ENCODE measurements around the gene HPD. TPM values are rescaled to one million over a fixed set of nuclear protein-coding genes. Genes with fewer than 3 reads are reported as not detected.
"Not testable (repeated sequence)": the region's sequence is repeated elsewhere in the genome, so short reads cannot be mapped to it uniquely, and the experiment has no call there.

Gene HPD
- total and polyA plus RNA-seq, 12 donors = 1.6 to 13.0 (median 4.0) TPM

DNA sequence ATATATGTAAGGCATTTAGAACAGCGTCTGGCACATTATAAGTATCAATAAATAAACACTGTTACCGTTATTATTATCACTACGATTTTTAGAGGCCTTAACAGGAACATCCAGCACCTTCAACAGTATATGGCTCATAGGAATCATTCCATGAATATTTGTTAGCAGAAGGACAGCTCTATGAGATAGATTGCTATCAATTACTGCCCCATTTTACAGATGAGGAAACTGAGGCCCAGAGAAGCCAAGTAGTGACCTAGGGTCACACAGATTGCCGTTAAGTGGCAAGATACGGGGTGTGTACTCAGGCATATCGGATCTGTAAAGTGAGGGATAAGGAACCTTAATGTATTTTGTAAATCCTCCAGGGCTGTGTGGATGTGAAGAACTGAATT lies 29.4 kb upstream of the HPD start:
- peak overlapping the region in 3 of 4 donors; percentile 25 to 64 (median 42) for H3K4me3 ChIP-seq
- no peaks in the 10 kb centered on the region for H3K27me3 ChIP-seq
- 50 to 93% (median 53%) methylated on average over 3 to 6 of the region's 6 CpGs for WGBS, 4 donors
- DNase-seq = no peak
- H3K36me3 ChIP-seq (replicated peaks in 1 of 2) = peaks cover 0 to 4% of the 10 kb centered on the region in 2 donors
- H3K9me3 ChIP-seq (replicated peaks in 1 of 3) = no peaks in the 10 kb centered on the region
- H3K4me1 ChIP-seq (replicated peaks in 1 of 2) = peaks cover 13 to 32% of the 10 kb centered on the region in 2 donors
- peak overlapping the region in 3 of 5 donors; percentile 92 to 99 (median 95) for H3K27ac ChIP-seq
- intact Hi-C loops (cut with DNase I) = loop anchor here (5.0 to 10.0 kb wide), 3 partner anchors 73 to 193 kb away; no protein-coding TSS in a partner anchor
- TF ChIP-seq POLR2A (IDR thresholded peaks at IDR 0.05) = no peak
- TF ChIP-seq, protein P1, sequence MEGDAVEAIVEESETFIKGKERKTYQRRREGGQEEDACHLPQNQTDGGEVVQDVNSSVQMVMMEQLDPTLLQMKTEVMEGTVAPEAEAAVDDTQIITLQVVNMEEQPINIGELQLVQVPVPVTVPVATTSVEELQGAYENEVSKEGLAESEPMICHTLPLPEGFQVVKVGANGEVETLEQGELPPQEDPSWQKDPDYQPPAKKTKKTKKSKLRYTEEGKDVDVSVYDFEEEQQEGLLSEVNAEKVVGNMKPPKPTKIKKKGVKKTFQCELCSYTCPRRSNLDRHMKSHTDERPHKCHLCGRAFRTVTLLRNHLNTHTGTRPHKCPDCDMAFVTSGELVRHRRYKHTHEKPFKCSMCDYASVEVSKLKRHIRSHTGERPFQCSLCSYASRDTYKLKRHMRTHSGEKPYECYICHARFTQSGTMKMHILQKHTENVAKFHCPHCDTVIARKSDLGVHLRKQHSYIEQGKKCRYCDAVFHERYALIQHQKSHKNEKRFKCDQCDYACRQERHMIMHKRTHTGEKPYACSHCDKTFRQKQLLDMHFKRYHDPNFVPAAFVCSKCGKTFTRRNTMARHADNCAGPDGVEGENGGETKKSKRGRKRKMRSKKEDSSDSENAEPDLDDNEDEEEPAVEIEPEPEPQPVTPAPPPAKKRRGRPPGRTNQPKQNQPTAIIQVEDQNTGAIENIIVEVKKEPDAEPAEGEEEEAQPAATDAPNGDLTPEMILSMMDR (IDR thresholded peaks at IDR 0.05) = peak in 1 of 6 experiments; percentile 45

DNA sequence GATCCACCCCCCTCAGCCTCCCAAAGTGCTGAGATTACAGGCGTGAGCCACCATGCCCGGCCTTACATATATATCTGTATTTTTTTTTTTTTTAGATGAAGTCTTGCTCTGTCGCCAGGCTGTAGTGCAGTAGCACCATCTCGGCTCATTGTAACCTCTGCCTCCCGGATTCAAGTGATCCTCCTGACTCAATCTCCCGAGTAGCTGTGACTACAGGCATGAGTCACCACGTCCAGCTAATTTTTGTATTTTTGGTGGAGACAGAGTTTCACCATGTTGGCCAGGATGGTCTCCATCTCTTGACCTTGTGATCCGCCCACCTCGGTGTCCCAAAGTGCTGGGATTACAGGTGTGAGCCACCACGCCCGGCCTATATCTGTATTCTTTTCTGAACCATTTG lies 26.5 kb upstream of the HPD start:
- H3K27ac ChIP-seq; H3K4me3 ChIP-seq; H3K9me3 ChIP-seq (replicated peaks in 1 of 3); DNase-seq; H3K27me3 ChIP-seq; H3K36me3 ChIP-seq (replicated peaks in 1 of 2): not testable (repeated sequence)
- intact Hi-C loops (cut with DNase I) = loop anchor here (5.0 to 10.0 kb wide), 3 partner anchors 70 to 190 kb away; no protein-coding TSS in a partner anchor
- peaks cover 6 to 15% of the 10 kb centered on the region in 2 donors for H3K4me1 ChIP-seq (replicated peaks in 1 of 2)
- WGBS, 4 donors = 74 to 86% (median 76%) methylated on average over 11 of the region's 11 CpGs

DNA sequence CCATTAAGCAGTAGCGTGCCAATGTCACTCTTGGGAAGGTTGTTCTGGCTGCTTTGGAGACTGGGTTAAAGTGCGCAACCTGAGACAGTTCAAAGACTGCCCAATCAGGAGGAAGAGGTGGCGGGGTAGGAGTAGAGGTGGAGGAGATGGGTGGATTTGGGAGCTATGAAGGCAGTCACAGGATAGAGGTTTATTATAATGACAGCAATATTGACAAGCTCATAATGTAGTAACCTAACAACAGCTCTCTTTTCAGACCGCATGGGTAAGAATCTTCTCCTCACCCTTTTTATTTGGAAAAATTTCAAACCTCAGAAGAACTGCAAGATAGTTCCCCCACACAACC lies 24.6 kb upstream of the HPD start:
- Histone ChIP-seq H3K4me1 (replicated peaks in 1 of 2) (peaks cover 0 to 4% of the 10 kb centered on the region in 2 donors), H3K27ac (no peak overlapping the region), H3K27me3 (no peaks in the 10 kb centered on the region), H3K4me3 (no peak overlapping the region), H3K36me3 (replicated peaks in 1 of 2) (no peaks in the 10 kb centered on the region), H3K9me3 (replicated peaks in 1 of 3) (no peaks in the 10 kb centered on the region)
- DNase-seq = no peak
- TF ChIP-seq, protein P1 (IDR thresholded peaks at IDR 0.05) = no peak
- TF ChIP-seq POLR2A (IDR thresholded peaks at IDR 0.05) = no peak
- WGBS, 4 donors = 61 to 66% (median 63%) methylated on average over 4 of the region's 4 CpGs
- intact Hi-C loops (cut with DNase I) = loop anchor here (10.0 kb wide), 2 partner anchors 68 to 188 kb away; no protein-coding TSS in a partner anchor

DNA sequence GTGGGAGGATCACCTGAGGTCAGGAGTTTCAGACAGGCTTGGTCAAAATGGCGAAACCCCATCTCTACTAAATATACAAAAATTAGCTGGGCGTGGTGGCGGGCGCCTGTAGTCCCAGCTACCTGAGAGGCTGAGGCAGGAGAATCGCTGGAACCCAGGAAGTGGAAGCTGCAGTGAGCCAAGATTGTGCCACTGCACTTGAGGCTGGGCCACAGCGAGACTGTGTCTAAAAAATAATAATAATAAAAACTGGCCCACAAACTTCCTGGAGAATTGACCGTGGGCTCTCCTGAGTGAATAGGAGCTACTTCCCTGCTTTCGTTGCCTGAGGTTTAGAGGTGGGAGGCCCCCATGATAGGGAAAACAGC lies 17.4 kb upstream of the HPD start:
- H3K27me3 ChIP-seq; H3K4me1 ChIP-seq (replicated peaks in 1 of 2); H3K9me3 ChIP-seq (replicated peaks in 1 of 3); H3K36me3 ChIP-seq (replicated peaks in 1 of 2); H3K27ac ChIP-seq; H3K4me3 ChIP-seq; intact Hi-C loops (cut with DNase I); DNase-seq: not testable (repeated sequence)
- 86 to 96% (median 96%) methylated on average over 7 to 8 of the region's 8 CpGs for WGBS, 4 donors

DNA sequence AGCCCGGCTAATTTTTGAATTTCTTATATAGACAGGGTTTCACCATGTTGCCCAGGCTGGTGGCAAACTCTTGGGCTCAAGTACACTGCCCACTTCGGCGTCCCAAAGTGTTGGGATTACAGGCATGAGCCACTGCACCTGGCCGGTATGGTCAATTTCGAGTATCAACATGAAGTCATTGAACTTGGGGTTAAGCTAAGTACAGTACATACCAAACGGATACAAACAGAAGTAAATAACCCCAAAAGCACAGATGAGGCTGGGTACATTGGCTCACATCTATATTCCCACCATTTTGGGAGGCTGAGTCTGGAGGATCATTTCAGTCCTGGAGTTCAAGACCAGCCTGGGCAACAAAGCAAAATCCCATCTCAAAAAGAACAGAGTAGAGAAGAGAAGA lies 16.9 kb upstream of the HPD start:
- intact Hi-C loops (cut with DNase I) = no loop called here
- H3K27ac ChIP-seq = no peak overlapping the region
- no peak overlapping the region for H3K4me3 ChIP-seq
- DNase-seq = no peak
- no peaks in the 10 kb centered on the region for H3K27me3 ChIP-seq
- H3K9me3 ChIP-seq (replicated peaks in 1 of 3) = no peaks in the 10 kb centered on the region
- WGBS, 4 donors = 86 to 91% (median 89%) methylated on average over 6 of the region's 6 CpGs
- no peak for TF ChIP-seq POLR2A (IDR thresholded peaks at IDR 0.05)
- H3K4me1 ChIP-seq (replicated peaks in 1 of 2) = no peaks in the 10 kb centered on the region
- no peaks in the 10 kb centered on the region for H3K36me3 ChIP-seq (replicated peaks in 1 of 2)

DNA sequence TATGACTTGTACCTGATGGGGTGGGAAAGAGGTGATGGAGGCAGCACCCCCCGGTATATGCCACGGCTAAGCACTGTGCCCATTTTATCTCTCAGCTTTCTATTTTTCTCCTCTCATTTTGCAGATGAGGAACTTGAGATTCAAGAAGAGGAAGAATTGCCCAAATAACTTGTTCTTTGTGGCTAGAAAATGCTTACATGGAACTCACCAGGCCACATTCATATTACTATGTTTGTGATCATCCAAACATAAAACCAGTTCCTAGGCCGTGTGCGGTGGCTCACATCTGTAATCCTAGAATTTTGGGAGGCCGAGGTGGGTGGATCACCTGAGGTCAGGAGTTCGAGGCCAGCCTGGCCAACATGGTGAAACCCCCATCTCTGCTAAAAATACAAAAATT lies 15.4 kb upstream of the HPD start:
- Histone ChIP-seq H3K27me3 (no peaks in the 10 kb centered on the region), H3K9me3 (replicated peaks in 1 of 3) (no peaks in the 10 kb centered on the region), H3K4me3 (no peak overlapping the region), H3K36me3 (replicated peaks in 1 of 2) (no peaks in the 10 kb centered on the region), H3K4me1 (replicated peaks in 1 of 2) (no peaks in the 10 kb centered on the region), H3K27ac (no peak overlapping the region)
- no peak for TF ChIP-seq POLR2A (IDR thresholded peaks at IDR 0.05)
- TF ChIP-seq, protein P1 (IDR thresholded peaks at IDR 0.05) = no peak
- WGBS, 4 donors = 68 to 85% (median 73%) methylated on average over 4 to 6 of the region's 6 CpGs
- intact Hi-C loops (cut with DNase I) = no loop called here
- DNase-seq = no peak

Data from adrenal gland (tissue), 12 donors.